GM23338 (cell line): ENCODE results near the gene RIOX2. TPM values are rescaled to one million over a fixed set of nuclear protein-coding genes. Genes with fewer than 3 reads are reported as not detected.

ENCODE experiments used
- ATAC-seq: fragments of 200-7000 bp; cut with Tn5 transposase; 3 replicates; pipeline ENCODE4 v1.9.1; 2020
- DNase-seq: peaks from one replicate; pipeline ENCODE4 v3.0.0-alpha.2; 2015; ENCODE audit warnings: low spot score
- H2AFZ ChIP-seq: fragments of 200-600 bp; sonication (generic); 2 replicates; pipeline ENCODE4 v1.8.0; 2016; ENCODE audit warnings: antibody characterized with exemption, mild to moderate bottlenecking, moderate library complexity
- H3F3A ChIP-seq: fragments of 200-600 bp; sonication (generic); replicated peaks from 2 replicates; pipeline ENCODE4 v1.8.0; 2017; ENCODE audit warnings: antibody characterized with exemption, mixed run types, low read depth
- H3K27ac ChIP-seq: fragments of 200-600 bp; sonication (generic); 2 replicates; pipeline ENCODE4 v1.6.1; 2016; ENCODE audit warnings: low read depth
- H3K27me3 ChIP-seq: fragments of 200-600 bp; sonication (generic); 2 replicates; pipeline ENCODE4 v1.8.0; 2016; ENCODE audit warnings: mild to moderate bottlenecking, mixed run types, moderate library complexity; ENCODE audit not compliant: insufficient read depth
- H3K36me3 ChIP-seq: fragments of 200-600 bp; sonication (generic); 2 replicates; pipeline ENCODE4 v1.8.0; 2016; ENCODE audit warnings: mild to moderate bottlenecking; ENCODE audit not compliant: insufficient read depth
- H3K4me1 ChIP-seq: fragments of 200-600 bp; sonication (generic); 2 replicates; pipeline ENCODE4 v1.8.0; 2016; ENCODE audit warnings: mild to moderate bottlenecking, moderate library complexity; ENCODE audit not compliant: insufficient read depth
- H3K4me2 ChIP-seq: fragments of 200-600 bp; sonication (generic); 2 replicates; pipeline ENCODE4 v1.7.1; 2017; ENCODE audit warnings: mixed run types
- H3K4me3 ChIP-seq: fragments of 200-600 bp; sonication (generic); 2 replicates; pipeline ENCODE4 v1.6.1; 2016; ENCODE audit warnings: mixed run types
- H3K79me2 ChIP-seq: fragments of 200-600 bp; sonication (generic); replicated peaks from 2 replicates; pipeline ENCODE4 v1.8.0; 2017; ENCODE audit warnings: mild to moderate bottlenecking; ENCODE audit not compliant: insufficient read depth
- H3K9me2 ChIP-seq: fragments of 200-600 bp; sonication (generic); 2 replicates; pipeline ENCODE4 v1.8.0; 2017; ENCODE audit not compliant: insufficient read depth
- H4K20me1 ChIP-seq: fragments of 200-600 bp; sonication (generic); replicated peaks from 2 replicates; pipeline ENCODE4 v1.8.0; 2017; ENCODE audit warnings: mild to moderate bottlenecking; ENCODE audit not compliant: insufficient read depth
- H3K27ac Mint-ChIP-seq: 2 replicates; pipeline ENCODE4 v1.8.0; 2020; ENCODE audit warnings: inconsistent platforms, mild to moderate bottlenecking, moderate library complexity, mixed read lengths
- H3K27me3 Mint-ChIP-seq: 3 replicates; pipeline ENCODE4 v1.8.0; 2022; ENCODE audit warnings: low read depth, mild to moderate bottlenecking, moderate library complexity, mixed read lengths, inconsistent platforms; ENCODE audit not compliant: insufficient read depth, poor library complexity
- H3K36me3 Mint-ChIP-seq: 3 replicates; pipeline ENCODE4 v1.8.0; 2021; ENCODE audit warnings: low read depth, mild to moderate bottlenecking, inconsistent platforms, moderate library complexity, mixed read lengths
- H3K4me1 Mint-ChIP-seq: 3 replicates; pipeline ENCODE4 v1.8.0; 2020; ENCODE audit warnings: mild to moderate bottlenecking, inconsistent platforms, mixed read lengths
- H3K4me3 Mint-ChIP-seq: 3 replicates; pipeline ENCODE4 v1.8.0; 2021; ENCODE audit warnings: moderate library complexity, mild to moderate bottlenecking, inconsistent platforms, mixed read lengths
- H3K9me3 Mint-ChIP-seq: 3 replicates; pipeline ENCODE4 v1.8.0; 2020; ENCODE audit warnings: moderate library complexity, mild to moderate bottlenecking, inconsistent platforms, mixed read lengths
- CREB1 ChIP-seq: fragments of 250-450 bp; sonication (Bioruptor Pico); IDR thresholded peaks from 2 replicates; pipeline ENCODE4 v1.5.0; 2020; ENCODE audit warnings: low read depth, mild to moderate bottlenecking, moderate library complexity
- EZH2 ChIP-seq: fragments of 200-600 bp; sonication (generic); IDR thresholded peaks from one replicate; pipeline ENCODE4 v1.8.0; 2017; ENCODE audit warnings: antibody characterized with exemption, mild to moderate bottlenecking, low read depth; ENCODE audit not compliant: unreplicated experiment
- EZH2phosphoT487 ChIP-seq: fragments of 200-600 bp; sonication (generic); IDR thresholded peaks from one replicate; pipeline ENCODE4 v1.8.1; 2018; ENCODE audit warnings: antibody characterized with exemption; ENCODE audit not compliant: unreplicated experiment
- JUNB ChIP-seq: IDR thresholded peaks from one replicate; pipeline ENCODE4 v1.6.1; 2016; ENCODE audit warnings: antibody characterized with exemption; ENCODE audit not compliant: unreplicated experiment
- NANOG ChIP-seq: IDR thresholded peaks from 2 replicates; pipeline ENCODE4 v1.6.1; 2016; ENCODE audit warnings: antibody characterized with exemption, borderline replicate concordance
- POLR2AphosphoS5 ChIP-seq: IDR thresholded peaks from 2 replicates; pipeline ENCODE4 v1.6.1; 2016; ENCODE audit warnings: antibody characterized with exemption, low read depth
- STAT1 ChIP-seq: IDR thresholded peaks from one replicate; pipeline ENCODE4 v1.6.1; 2016; ENCODE audit warnings: antibody characterized with exemption; ENCODE audit not compliant: unreplicated experiment
- ZNF114 ChIP-seq: fragments of 250-450 bp; sonication (Bioruptor Pico); IDR thresholded peaks from 2 replicates; pipeline ENCODE4 v1.5.0; 2020; ENCODE audit warnings: mild to moderate bottlenecking, moderate library complexity
- ZNF331 ChIP-seq: fragments of 250-450 bp; sonication (Bioruptor Pico); IDR thresholded peaks from 2 replicates; pipeline ENCODE4 v1.5.0; 2020; ENCODE audit warnings: low read depth, mild to moderate bottlenecking, moderate library complexity
- polyA plus RNA-seq: library from polyadenylated mRNA; unstranded; fragments of >200 nt; fragmentation: Nextera tagmentation; extraction: Ambion mirVana; gene quantifications from 2 replicates; pipeline ENCODE4 v1.2.1, GENCODE V29; 2016
- total RNA-seq: library from RNA; depleted of rRNA; stranded (reverse); fragments of >200 nt; shearing (Covaris generic); gene quantifications from 2 replicates; pipeline ENCODE4 v1.2.3, GENCODE V29; 2014
- TF ChIP-seq, protein P1 (sequence below): fragments of 250-450 bp; sonication (Bioruptor Pico); IDR thresholded peaks from 2 replicates; pipeline ENCODE4 v1.5.0; 2020; ENCODE audit warnings: mild to moderate bottlenecking, moderate library complexity
- TF ChIP-seq, protein P2 (sequence below), 2 experiments: fragments of 200-600 bp in 1 of 2; sonication (generic) in 1 of 2; conservative IDR thresholded peaks; 2 replicates each; pipeline versions ENCODE4 v1.5.1 to v1.6.1; 2016 to 2017; ENCODE audit warnings: antibody characterized with exemption in 2 of 2, low read depth in 2 of 2, mild to moderate bottlenecking in 2 of 2, moderate library complexity in 1 of 2
- TF ChIP-seq, protein P3 (sequence below): IDR thresholded peaks from one replicate; pipeline ENCODE4 v1.6.1; 2018; ENCODE audit warnings: antibody characterized with exemption; ENCODE audit not compliant: unreplicated experiment
- TF ChIP-seq, protein P4 (sequence below): IDR thresholded peaks from 2 replicates; pipeline ENCODE4 v1.6.1; 2016; ENCODE audit warnings: antibody characterized with exemption

The RIOX2 gene
- total and polyA plus RNA-seq, 2 experiments from 2014 or later = 9.0 to 10.7 TPM

DNA sequence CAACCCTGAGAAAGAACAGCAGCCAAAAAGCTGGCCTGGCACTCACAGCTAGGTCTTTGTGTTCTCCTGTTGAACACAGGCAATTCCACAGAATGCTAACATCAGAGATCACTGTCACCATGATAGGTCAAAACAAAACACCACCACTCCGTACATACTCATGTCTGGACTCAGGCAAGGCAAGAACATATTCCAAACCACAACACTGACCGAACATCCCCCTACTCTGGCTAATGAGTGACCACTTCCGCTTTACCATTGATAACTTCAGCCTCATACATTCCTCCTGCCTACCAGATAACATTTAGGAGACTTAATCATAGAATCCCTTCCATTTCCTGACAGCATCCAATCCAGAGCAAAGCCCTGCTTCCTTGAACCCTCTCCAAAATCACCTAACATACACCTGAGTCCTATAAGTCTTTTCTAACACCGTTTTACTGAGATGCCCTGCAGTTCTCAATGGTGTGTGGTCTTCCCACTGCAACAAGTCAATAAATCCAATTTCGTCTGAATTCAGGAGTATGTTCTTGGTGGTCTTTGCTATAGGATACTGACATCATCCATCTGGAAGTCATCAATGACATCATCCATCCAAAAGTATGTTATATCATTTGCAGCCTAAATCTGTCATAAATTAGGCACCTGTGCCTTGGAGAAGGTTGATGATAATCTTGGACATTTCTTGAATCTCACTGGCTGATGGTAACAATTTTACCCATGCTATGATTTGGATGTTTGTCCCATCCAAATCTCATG is 23.7 kb downstream of the RIOX2 start:
- Mint-ChIP-seq H3K9me3 (no peaks in the 10 kb centered on the region), H3K36me3 (peaks cover 32% of the 10 kb centered on the region), H3K4me1 (peaks cover 3% of the 10 kb centered on the region; the same call in 2 of the 3 replicates), H3K27me3 (no peaks in the 10 kb centered on the region), H3K4me3 (no peak overlapping the region), H3K27ac (no peak overlapping the region)
- TF ChIP-seq NANOG = no peak
- no peak for TF ChIP-seq POLR2AphosphoS5
- TF ChIP-seq, protein P1, sequence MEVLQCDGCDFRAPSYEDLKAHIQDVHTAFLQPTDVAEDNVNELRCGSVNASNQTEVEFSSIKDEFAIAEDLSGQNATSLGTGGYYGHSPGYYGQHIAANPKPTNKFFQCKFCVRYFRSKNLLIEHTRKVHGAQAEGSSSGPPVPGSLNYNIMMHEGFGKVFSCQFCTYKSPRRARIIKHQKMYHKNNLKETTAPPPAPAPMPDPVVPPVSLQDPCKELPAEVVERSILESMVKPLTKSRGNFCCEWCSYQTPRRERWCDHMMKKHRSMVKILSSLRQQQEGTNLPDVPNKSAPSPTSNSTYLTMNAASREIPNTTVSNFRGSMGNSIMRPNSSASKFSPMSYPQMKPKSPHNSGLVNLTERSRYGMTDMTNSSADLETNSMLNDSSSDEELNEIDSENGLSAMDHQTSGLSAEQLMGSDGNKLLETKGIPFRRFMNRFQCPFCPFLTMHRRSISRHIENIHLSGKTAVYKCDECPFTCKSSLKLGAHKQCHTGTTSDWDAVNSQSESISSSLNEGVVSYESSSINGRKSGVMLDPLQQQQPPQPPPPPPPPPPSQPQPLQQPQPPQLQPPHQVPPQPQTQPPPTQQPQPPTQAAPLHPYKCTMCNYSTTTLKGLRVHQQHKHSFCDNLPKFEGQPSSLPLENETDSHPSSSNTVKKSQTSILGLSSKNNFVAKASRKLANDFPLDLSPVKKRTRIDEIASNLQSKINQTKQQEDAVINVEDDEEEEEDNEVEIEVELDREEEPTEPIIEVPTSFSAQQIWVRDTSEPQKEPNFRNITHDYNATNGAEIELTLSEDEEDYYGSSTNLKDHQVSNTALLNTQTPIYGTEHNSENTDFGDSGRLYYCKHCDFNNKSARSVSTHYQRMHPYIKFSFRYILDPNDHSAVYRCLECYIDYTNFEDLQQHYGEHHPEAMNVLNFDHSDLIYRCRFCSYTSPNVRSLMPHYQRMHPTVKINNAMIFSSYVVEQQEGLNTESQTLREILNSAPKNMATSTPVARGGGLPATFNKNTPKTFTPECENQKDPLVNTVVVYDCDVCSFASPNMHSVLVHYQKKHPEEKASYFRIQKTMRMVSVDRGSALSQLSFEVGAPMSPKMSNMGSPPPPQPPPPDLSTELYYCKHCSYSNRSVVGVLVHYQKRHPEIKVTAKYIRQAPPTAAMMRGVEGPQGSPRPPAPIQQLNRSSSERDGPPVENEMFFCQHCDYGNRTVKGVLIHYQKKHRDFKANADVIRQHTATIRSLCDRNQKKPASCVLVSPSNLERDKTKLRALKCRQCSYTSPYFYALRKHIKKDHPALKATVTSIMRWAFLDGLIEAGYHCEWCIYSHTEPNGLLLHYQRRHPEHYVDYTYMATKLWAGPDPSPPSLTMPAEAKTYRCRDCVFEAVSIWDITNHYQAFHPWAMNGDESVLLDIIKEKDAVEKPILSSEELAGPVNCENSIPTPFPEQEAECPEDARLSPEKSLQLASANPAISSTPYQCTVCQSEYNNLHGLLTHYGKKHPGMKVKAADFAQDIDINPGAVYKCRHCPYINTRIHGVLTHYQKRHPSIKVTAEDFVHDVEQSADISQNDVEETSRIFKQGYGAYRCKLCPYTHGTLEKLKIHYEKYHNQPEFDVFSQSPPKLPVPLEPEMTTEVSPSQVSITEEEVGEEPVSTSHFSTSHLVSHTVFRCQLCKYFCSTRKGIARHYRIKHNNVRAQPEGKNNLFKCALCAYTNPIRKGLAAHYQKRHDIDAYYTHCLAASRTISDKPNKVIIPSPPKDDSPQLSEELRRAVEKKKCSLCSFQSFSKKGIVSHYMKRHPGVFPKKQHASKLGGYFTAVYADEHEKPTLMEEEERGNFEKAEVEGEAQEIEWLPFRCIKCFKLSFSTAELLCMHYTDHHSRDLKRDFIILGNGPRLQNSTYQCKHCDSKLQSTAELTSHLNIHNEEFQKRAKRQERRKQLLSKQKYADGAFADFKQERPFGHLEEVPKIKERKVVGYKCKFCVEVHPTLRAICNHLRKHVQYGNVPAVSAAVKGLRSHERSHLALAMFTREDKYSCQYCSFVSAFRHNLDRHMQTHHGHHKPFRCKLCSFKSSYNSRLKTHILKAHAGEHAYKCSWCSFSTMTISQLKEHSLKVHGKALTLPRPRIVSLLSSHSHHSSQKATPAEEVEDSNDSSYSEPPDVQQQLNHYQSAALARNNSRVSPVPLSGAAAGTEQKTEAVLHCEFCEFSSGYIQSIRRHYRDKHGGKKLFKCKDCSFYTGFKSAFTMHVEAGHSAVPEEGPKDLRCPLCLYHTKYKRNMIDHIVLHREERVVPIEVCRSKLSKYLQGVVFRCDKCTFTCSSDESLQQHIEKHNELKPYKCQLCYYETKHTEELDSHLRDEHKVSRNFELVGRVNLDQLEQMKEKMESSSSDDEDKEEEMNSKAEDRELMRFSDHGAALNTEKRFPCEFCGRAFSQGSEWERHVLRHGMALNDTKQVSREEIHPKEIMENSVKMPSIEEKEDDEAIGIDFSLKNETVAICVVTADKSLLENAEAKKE (CRISPR knock-in tag) = no peak
- TF ChIP-seq ZNF114 (CRISPR knock-in tag) = no peak
- TF ChIP-seq STAT1 = no peak
- TF ChIP-seq JUNB = no peak
- TF ChIP-seq, protein P2, sequence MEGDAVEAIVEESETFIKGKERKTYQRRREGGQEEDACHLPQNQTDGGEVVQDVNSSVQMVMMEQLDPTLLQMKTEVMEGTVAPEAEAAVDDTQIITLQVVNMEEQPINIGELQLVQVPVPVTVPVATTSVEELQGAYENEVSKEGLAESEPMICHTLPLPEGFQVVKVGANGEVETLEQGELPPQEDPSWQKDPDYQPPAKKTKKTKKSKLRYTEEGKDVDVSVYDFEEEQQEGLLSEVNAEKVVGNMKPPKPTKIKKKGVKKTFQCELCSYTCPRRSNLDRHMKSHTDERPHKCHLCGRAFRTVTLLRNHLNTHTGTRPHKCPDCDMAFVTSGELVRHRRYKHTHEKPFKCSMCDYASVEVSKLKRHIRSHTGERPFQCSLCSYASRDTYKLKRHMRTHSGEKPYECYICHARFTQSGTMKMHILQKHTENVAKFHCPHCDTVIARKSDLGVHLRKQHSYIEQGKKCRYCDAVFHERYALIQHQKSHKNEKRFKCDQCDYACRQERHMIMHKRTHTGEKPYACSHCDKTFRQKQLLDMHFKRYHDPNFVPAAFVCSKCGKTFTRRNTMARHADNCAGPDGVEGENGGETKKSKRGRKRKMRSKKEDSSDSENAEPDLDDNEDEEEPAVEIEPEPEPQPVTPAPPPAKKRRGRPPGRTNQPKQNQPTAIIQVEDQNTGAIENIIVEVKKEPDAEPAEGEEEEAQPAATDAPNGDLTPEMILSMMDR (conservative IDR thresholded peaks at IDR 0.05; ENCODE audit: low read depth in 2 of 2) = no peak
- TF ChIP-seq, protein P3, sequence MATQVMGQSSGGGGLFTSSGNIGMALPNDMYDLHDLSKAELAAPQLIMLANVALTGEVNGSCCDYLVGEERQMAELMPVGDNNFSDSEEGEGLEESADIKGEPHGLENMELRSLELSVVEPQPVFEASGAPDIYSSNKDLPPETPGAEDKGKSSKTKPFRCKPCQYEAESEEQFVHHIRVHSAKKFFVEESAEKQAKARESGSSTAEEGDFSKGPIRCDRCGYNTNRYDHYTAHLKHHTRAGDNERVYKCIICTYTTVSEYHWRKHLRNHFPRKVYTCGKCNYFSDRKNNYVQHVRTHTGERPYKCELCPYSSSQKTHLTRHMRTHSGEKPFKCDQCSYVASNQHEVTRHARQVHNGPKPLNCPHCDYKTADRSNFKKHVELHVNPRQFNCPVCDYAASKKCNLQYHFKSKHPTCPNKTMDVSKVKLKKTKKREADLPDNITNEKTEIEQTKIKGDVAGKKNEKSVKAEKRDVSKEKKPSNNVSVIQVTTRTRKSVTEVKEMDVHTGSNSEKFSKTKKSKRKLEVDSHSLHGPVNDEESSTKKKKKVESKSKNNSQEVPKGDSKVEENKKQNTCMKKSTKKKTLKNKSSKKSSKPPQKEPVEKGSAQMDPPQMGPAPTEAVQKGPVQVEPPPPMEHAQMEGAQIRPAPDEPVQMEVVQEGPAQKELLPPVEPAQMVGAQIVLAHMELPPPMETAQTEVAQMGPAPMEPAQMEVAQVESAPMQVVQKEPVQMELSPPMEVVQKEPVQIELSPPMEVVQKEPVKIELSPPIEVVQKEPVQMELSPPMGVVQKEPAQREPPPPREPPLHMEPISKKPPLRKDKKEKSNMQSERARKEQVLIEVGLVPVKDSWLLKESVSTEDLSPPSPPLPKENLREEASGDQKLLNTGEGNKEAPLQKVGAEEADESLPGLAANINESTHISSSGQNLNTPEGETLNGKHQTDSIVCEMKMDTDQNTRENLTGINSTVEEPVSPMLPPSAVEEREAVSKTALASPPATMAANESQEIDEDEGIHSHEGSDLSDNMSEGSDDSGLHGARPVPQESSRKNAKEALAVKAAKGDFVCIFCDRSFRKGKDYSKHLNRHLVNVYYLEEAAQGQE = no peak
- TF ChIP-seq EZH2 = no peak
- TF ChIP-seq, protein P4, sequence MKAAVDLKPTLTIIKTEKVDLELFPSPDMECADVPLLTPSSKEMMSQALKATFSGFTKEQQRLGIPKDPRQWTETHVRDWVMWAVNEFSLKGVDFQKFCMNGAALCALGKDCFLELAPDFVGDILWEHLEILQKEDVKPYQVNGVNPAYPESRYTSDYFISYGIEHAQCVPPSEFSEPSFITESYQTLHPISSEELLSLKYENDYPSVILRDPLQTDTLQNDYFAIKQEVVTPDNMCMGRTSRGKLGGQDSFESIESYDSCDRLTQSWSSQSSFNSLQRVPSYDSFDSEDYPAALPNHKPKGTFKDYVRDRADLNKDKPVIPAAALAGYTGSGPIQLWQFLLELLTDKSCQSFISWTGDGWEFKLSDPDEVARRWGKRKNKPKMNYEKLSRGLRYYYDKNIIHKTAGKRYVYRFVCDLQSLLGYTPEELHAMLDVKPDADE = no peak
- no peak for TF ChIP-seq CREB1 (CRISPR knock-in tag)
- TF ChIP-seq ZNF331 = no peak
- no peak for TF ChIP-seq EZH2phosphoT487
- H2AFZ ChIP-seq = no peak overlapping the region
- no peaks in the 10 kb centered on the region for H3F3A ChIP-seq
- no peak for DNase-seq
- H4K20me1 ChIP-seq = no peaks in the 10 kb centered on the region; the same call in 1 of the 2 replicates
- H3K79me2 ChIP-seq = no peaks in the 10 kb centered on the region
- ATAC-seq = no peak
- no peaks in the 10 kb centered on the region for H3K27me3 ChIP-seq
- no peak overlapping the region for H3K4me2 ChIP-seq
- H3K36me3 ChIP-seq = peaks cover 3% of the 10 kb centered on the region; the same call in 1 of the 2 replicates
- no peaks in the 10 kb centered on the region for H3K4me1 ChIP-seq
- H3K9me2 ChIP-seq = no peaks in the 10 kb centered on the region
- H3K27ac ChIP-seq = no peak overlapping the region
- no peak overlapping the region for H3K4me3 ChIP-seq
